SK-N-SH (cell line): ENCODE results near the gene UVRAG. TPM values are rescaled to one million over a fixed set of nuclear protein-coding genes. Genes with fewer than 3 reads are reported as not detected.

Experiments
- CTCF ChIA-PET: fragments of 300-600, 350-600 bp; formaldehyde crosslinking; extraction: SDS; loops from one replicate; lab custom pipeline; 2021; lab: Yijun Ruan, JAX
- POLR2A ChIA-PET: fragments of 350-600 bp; sonication (Branson Sonifier 250); formaldehyde crosslinking; extraction: SDS; loops from one replicate; lab custom pipeline; 2020; ENCODE audit warnings: antibody characterized with exemption, inconsistent platforms; lab: Yijun Ruan, JAX
- DNase-seq: peaks from one replicate; pipeline ENCODE4 v3.0.0; 2012
- H2AFZ ChIP-seq: fragments of 200-600 bp; sonication (generic); 2 replicates; pipeline ENCODE4 v1.8.1; 2016; ENCODE audit warnings: antibody characterized with exemption, mild to moderate bottlenecking, low read depth
- H3F3A ChIP-seq: fragments of 200-600 bp; sonication (generic); replicated peaks from 2 replicates; pipeline ENCODE3; 2016; ENCODE audit warnings: antibody characterized with exemption, mild to moderate bottlenecking; ENCODE audit not compliant: insufficient read depth
- H3K27ac ChIP-seq, 2 experiments: fragments of 200-500 bp in 1 of 2; fragments of 200-600 bp in 1 of 2; sonication (Bioruptor generic) in 1 of 2; sonication (generic), shearing (Covaris generic) in 1 of 2; 2 replicates each; pipeline versions ENCODE4 v1.5.1 to v1.6.1; 2014 to 2016; ENCODE audit warnings: low read depth in 2 of 2, inconsistent platforms in 1 of 2, low read length in 1 of 2, mild to moderate bottlenecking in 1 of 2, mixed read lengths in 1 of 2
- H3K27me3 ChIP-seq: fragments of 200-600 bp; sonication (generic), shearing (Covaris generic); 2 replicates; pipeline ENCODE4 v1.6.1; 2016; ENCODE audit warnings: mixed run types; ENCODE audit not compliant: insufficient read depth
- H3K36me3 ChIP-seq, 2 experiments: fragments of 200-500 bp in 1 of 2; fragments of 200-600 bp in 1 of 2; sonication (Bioruptor generic) in 1 of 2; sonication (generic) in 1 of 2; replicated peaks in 1 of 2; 2 replicates each; pipeline versions ENCODE3 to v1.5.1; 2014 to 2016; ENCODE audit warnings: low read length in 1 of 2, mild to moderate bottlenecking in 1 of 2; ENCODE audit not compliant: insufficient read depth in 2 of 2, control insufficient read depth in 1 of 2
- H3K4me1 ChIP-seq, 2 experiments: fragments of 200-500 bp in 1 of 2; fragments of 200-600 bp in 1 of 2; sonication (Bioruptor generic) in 1 of 2; sonication (generic), shearing (Covaris generic) in 1 of 2; 2 replicates each; pipeline versions ENCODE4 v1.5.1 to v1.6.1; 2014 to 2016; ENCODE audit warnings: low read depth in 1 of 2, low read length in 1 of 2, mixed run types in 1 of 2; ENCODE audit not compliant: insufficient read depth in 2 of 2, control insufficient read depth in 1 of 2
- H3K4me2 ChIP-seq: fragments of 200-600 bp; sonication (generic), shearing (Covaris generic); 2 replicates; pipeline ENCODE4 v1.6.1; 2017; ENCODE audit warnings: mixed run types
- H3K4me3 ChIP-seq, 2 experiments: fragments of 200-500 bp in 1 of 2; fragments of 200-600 bp in 1 of 2; sonication (Bioruptor generic) in 1 of 2; sonication (generic), shearing (Covaris generic) in 1 of 2; 2 replicates each; pipeline versions ENCODE4 v1.5.1 to v1.8.1; 2014 to 2016; ENCODE audit warnings: low read depth in 2 of 2, inconsistent platforms in 1 of 2, low read length in 1 of 2, mild to moderate bottlenecking in 1 of 2, mixed read lengths in 1 of 2, moderate library complexity in 1 of 2
- H3K79me2 ChIP-seq: fragments of 200-600 bp; sonication (generic); 2 replicates; pipeline ENCODE4 v1.8.1; 2017; ENCODE audit warnings: mild to moderate bottlenecking; ENCODE audit not compliant: insufficient read depth
- H3K9ac ChIP-seq: fragments of 200-600 bp; sonication (generic); 2 replicates; pipeline ENCODE4 v1.6.1; 2017; ENCODE audit warnings: mixed run types
- H3K9me2 ChIP-seq: fragments of 200-600 bp; sonication (generic); 2 replicates; pipeline ENCODE4 v1.6.1; 2017; ENCODE audit warnings: mixed run types
- H3K9me3 ChIP-seq: fragments of 200-600 bp; sonication (generic); 2 replicates; pipeline ENCODE4 v1.6.1; 2017; ENCODE audit warnings: mixed run types, mild to moderate bottlenecking, moderate library complexity
- H4K20me1 ChIP-seq: fragments of 200-600 bp; sonication (generic); 2 replicates; pipeline ENCODE4 v1.6.1; 2017; ENCODE audit warnings: mild to moderate bottlenecking, mixed run types; ENCODE audit not compliant: insufficient read depth
- CHD2 ChIP-seq: fragments of 150-350 bp; IDR thresholded peaks from 2 replicates; pipeline ENCODE4 v1.6.1; 2018; ENCODE audit warnings: low read length; ENCODE audit not compliant: partially characterized antibody
- RAD21 ChIP-seq: IDR thresholded peaks from 2 replicates; pipeline ENCODE4 v1.6.1; 2012; ENCODE audit warnings: mild to moderate bottlenecking, low read length
- WGBS: methylation state at CpG from one replicate; pipeline ENCODE4 v1.1.6; 2017; ENCODE audit warnings: low lambda C conversion rate; 5-methylcytosine and 5-hydroxymethylcytosine counted together
- polyA plus RNA-seq, 3 experiments: library from polyadenylated mRNA; depleted of rRNA; stranded (reverse); fragments of >200 nt; gene quantifications; 2 replicates each; pipeline ENCODE4 v1.2.3, GENCODE V29; 2012
- small RNA-seq, 7 experiments: library from RNA; depleted of rRNA; stranded (forward); fragments of <200 nt; gene quantifications; one replicate each; pipeline ENCODE3, GENCODE V24; 2012

Gene UVRAG
- polyA plus RNA-seq, 1 of the 3 experiments (the other 2 are of a cell fraction) = 5.8 TPM

- Histone ChIP-seq H3K9me3 (no peaks in the 10 kb centered on the region), H2AFZ (no peak overlapping the region), H3K9me2 (no peaks in the 10 kb centered on the region), H3K4me1 (peaks cover 0 to 29% of the 10 kb centered on the region in 2 experiments; a peak in 1 of 4 replicates), H3K4me3 (no peak overlapping the region), H3K79me2 (no peaks in the 10 kb centered on the region), H3K4me2 (no peak overlapping the region), H3K27me3 (no peaks in the 10 kb centered on the region), H3F3A (no peaks in the 10 kb centered on the region), H3K27ac (no peak overlapping the region; a peak in 1 of 4 replicates), H3K9ac (no peak overlapping the region), H3K36me3 (no peaks in the 10 kb centered on the region), H4K20me1 (no peaks in the 10 kb centered on the region)
- CTCF ChIA-PET = interaction anchor here (1.0 to 9.9 kb wide), 3 partner anchors 17 to 294 kb away, joined by 3 to 94 read pairs (median 5); partner anchors contain the start of gene WNT11
- peak; percentile 68 for DNase-seq
- 28% methylated on average over 7 of the region's 7 CpGs for WGBS
- POLR2A ChIA-PET = no interaction called here
- TF ChIP-seq CHD2 = no peak
- TF ChIP-seq RAD21 = no peak
Observed at GRCh38 chr11:76190376-76190775, 375.4 kb downstream of the UVRAG start.

Small RNA genes lying within 50 kb of the gene (small RNA-seq; reads per million reads assigned to genes)
- 0 reads per million in 7 experiments for gene RF00019
- gene RNA5SP344 = 0 reads per million in 7 experiments

Other genes with a start within 250 kb of the UVRAG start
- gene MAP6, start 146.2 kb upstream of the UVRAG start, polyA plus RNA-seq (2012; rRNA removed) = 11.1 and 13.1 TPM in 2 replicates
- 0.03 TPM in 1 of 2 replicates, not detected in the other for gene MOGAT2, start 97.4 kb upstream of the UVRAG start, polyA plus RNA-seq (2012; rRNA removed)
- gene DGAT2, start 46.4 kb upstream of the UVRAG start, polyA plus RNA-seq (2012; rRNA removed) = 1.1 and 1.4 TPM in 2 replicates